Ovary (tissue), 3 donors: Measurements from ENCODE around the gene TRMT44.

ENCODE experiments used
- EP300 ChIP-seq: sonication (generic); formaldehyde crosslinking; IDR thresholded peaks from one replicate; pipeline ENCODE4 v1.6.1; 2017; ENCODE audit warnings: antibody characterized with exemption
- TF ChIP-seq, protein P1 (sequence below), 3 donors: fragments of 450-650 bp in 2 of 3; fragments of 200-600 bp in 1 of 3; IDR thresholded peaks; one replicate each; pipeline versions ENCODE4 v1.5.1 to v1.8.0; 2016 to 2022; ENCODE audit warnings: antibody characterized with exemption in 3 of 3, mild to moderate bottlenecking in 1 of 3
- donor health status: DM: no; HTN: no; CAD: no.

DNA sequence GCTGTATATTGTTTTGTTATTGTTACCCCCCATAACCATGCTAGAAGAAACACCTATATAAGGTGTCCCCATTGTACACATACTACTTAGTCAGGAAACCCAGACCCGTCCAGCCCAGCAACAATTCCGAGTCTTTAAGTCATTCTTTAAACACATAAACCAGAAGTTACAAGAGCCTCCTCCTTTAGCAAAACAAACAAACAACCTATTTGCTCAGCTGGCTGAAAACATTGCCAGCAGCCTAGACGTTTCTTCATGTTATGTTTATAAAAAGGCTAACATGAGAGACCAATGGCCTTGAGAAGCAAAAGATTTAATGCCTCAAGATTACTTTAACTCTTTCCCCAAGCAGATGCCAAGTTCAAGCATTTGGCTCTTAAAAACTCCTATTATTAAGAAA, 1.4 kb upstream of the TRMT44 start:
- TF ChIP-seq, protein P1, sequence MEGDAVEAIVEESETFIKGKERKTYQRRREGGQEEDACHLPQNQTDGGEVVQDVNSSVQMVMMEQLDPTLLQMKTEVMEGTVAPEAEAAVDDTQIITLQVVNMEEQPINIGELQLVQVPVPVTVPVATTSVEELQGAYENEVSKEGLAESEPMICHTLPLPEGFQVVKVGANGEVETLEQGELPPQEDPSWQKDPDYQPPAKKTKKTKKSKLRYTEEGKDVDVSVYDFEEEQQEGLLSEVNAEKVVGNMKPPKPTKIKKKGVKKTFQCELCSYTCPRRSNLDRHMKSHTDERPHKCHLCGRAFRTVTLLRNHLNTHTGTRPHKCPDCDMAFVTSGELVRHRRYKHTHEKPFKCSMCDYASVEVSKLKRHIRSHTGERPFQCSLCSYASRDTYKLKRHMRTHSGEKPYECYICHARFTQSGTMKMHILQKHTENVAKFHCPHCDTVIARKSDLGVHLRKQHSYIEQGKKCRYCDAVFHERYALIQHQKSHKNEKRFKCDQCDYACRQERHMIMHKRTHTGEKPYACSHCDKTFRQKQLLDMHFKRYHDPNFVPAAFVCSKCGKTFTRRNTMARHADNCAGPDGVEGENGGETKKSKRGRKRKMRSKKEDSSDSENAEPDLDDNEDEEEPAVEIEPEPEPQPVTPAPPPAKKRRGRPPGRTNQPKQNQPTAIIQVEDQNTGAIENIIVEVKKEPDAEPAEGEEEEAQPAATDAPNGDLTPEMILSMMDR (IDR thresholded peaks at IDR 0.05): no peak
- TF ChIP-seq EP300: no peak
